IMR-90 (cell line): Measurements from ENCODE around the gene IFFO2. TPM values are rescaled to one million over a fixed set of nuclear protein-coding genes. Genes with fewer than 3 reads are reported as not detected.
A peak's percentile ranks its signal among the peaks of the same experiment; 100 is the strongest.

ENCODE experiments used
- ATAC-seq: fragments of 200-7000 bp; cut with Tn5 transposase; 2 replicates; pipeline ENCODE4 v1.9.1; 2020; ENCODE audit warnings: low read depth, mild to moderate bottlenecking, moderate library complexity
- BruUV-seq: library from RNA; stranded (reverse); fragments of 400-500 nt; replicated peaks from 2 replicates; lab custom pipeline; 2021; lab: Mats Ljungman, UMichigan
- CTCF ChIA-PET: fragments of 300-600 bp; formaldehyde crosslinking; extraction: SDS; loops from one replicate; lab custom pipeline; 2021; ENCODE audit warnings: antibody characterized with exemption; lab: Yijun Ruan, JAX
- POLR2A ChIA-PET: fragments of 300-600 bp; sonication (Branson Sonifier 250); formaldehyde crosslinking; loops from one replicate; lab custom pipeline; 2022; ENCODE audit warnings: antibody characterized with exemption; ENCODE audit not compliant: unreplicated experiment; lab: Charles Lee
- DNase-seq: peaks from one replicate; pipeline ENCODE4 v3.0.0; 2013
- H2AFZ ChIP-seq: replicated peaks from 2 replicates; pipeline ENCODE3; 2013; ENCODE audit warnings: low read length, mild to moderate bottlenecking; ENCODE audit not compliant: poor library complexity
- H2AK5ac ChIP-seq: 2 replicates; pipeline ENCODE4 v1.6.1; 2013; ENCODE audit warnings: low read depth, low read length, inconsistent platforms
- H2AK9ac ChIP-seq: replicated peaks from 2 replicates; pipeline ENCODE3; 2013; ENCODE audit warnings: mild to moderate bottlenecking, low read depth, low read length, moderate library complexity; ENCODE audit not compliant: poor library complexity
- H2BK120ac ChIP-seq: 2 replicates; pipeline ENCODE4 v1.6.1; 2013; ENCODE audit warnings: low read depth, low read length, inconsistent platforms
- H2BK15ac ChIP-seq: 3 replicates; pipeline ENCODE4 v1.6.1; 2013; ENCODE audit warnings: low read depth, low read length, inconsistent platforms
- H2BK20ac ChIP-seq: 2 replicates; pipeline ENCODE4 v1.6.1; 2013; ENCODE audit warnings: low read depth, mild to moderate bottlenecking, inconsistent platforms, low read length, moderate library complexity
- H2BK5ac ChIP-seq: 2 replicates; pipeline ENCODE4 v1.6.1; 2013; ENCODE audit warnings: mild to moderate bottlenecking, low read depth, low read length, inconsistent platforms; ENCODE audit not compliant: poor library complexity, severe bottlenecking
- H3K14ac ChIP-seq: replicated peaks from 2 replicates; pipeline ENCODE4 v1.6.1; 2013; ENCODE audit warnings: low read depth, low read length, inconsistent platforms
- H3K18ac ChIP-seq: 2 replicates; pipeline ENCODE4 v1.6.1; 2013; ENCODE audit warnings: low read depth, low read length, control low read depth
- H3K23ac ChIP-seq: 2 replicates; pipeline ENCODE4 v1.6.1; 2013; ENCODE audit warnings: low read depth, low read length, inconsistent platforms
- H3K27ac ChIP-seq: 2 replicates; pipeline ENCODE4 v1.5.1; 2013; ENCODE audit warnings: mild to moderate bottlenecking, control low read depth, low read length; ENCODE audit not compliant: insufficient read depth
- H3K27me3 ChIP-seq: 2 replicates; pipeline ENCODE4 v1.6.1; 2013; ENCODE audit warnings: low read length; ENCODE audit not compliant: control insufficient read depth, insufficient read depth
- H3K36me3 ChIP-seq: 2 replicates; pipeline ENCODE4 v1.6.1; 2013; ENCODE audit warnings: low read length, mixed read lengths; ENCODE audit not compliant: control insufficient read depth, insufficient read depth
- H3K4ac ChIP-seq: 2 replicates; pipeline ENCODE4 v1.6.1; 2013; ENCODE audit warnings: low read depth, low read length, inconsistent platforms
- H3K4me1 ChIP-seq: 2 replicates; pipeline ENCODE4 v1.6.1; 2013; ENCODE audit warnings: low read length, mixed read lengths; ENCODE audit not compliant: control insufficient read depth, insufficient read depth
- H3K4me2 ChIP-seq: 2 replicates; pipeline ENCODE4 v1.6.1; 2013; ENCODE audit warnings: low read depth, mild to moderate bottlenecking, control low read depth, low read length, moderate library complexity
- H3K4me3 ChIP-seq: 2 replicates; pipeline ENCODE4 v1.5.1; 2013; ENCODE audit warnings: low read depth, mild to moderate bottlenecking, control low read depth, low read length, moderate library complexity; ENCODE audit not compliant: insufficient read depth
- H3K56ac ChIP-seq: 2 replicates; pipeline ENCODE4 v1.6.1; 2013; ENCODE audit warnings: low read length, inconsistent platforms; ENCODE audit not compliant: insufficient read depth; ENCODE audit errors: extremely low read depth
- H3K79me1 ChIP-seq, 2 experiments: 2 replicates each; pipeline ENCODE4 v1.6.1; 2013; ENCODE audit warnings: low read length in 2 of 2, inconsistent platforms in 1 of 2, low read depth in 1 of 2
- H3K9ac ChIP-seq: 2 replicates; pipeline ENCODE4 v1.6.1; 2013; ENCODE audit warnings: low read depth, low read length, control low read depth
- H3K9me1 ChIP-seq: 2 replicates; pipeline ENCODE4 v1.6.1; 2013; ENCODE audit warnings: low read length, inconsistent platforms; ENCODE audit not compliant: insufficient read depth
- H3K9me3 ChIP-seq: 2 replicates; pipeline ENCODE4 v1.6.1; 2013; ENCODE audit warnings: low read length; ENCODE audit not compliant: control insufficient read depth, insufficient read depth
- H4K20me1 ChIP-seq: 2 replicates; pipeline ENCODE4 v1.6.1; 2013; ENCODE audit warnings: low read length, inconsistent platforms; ENCODE audit not compliant: insufficient read depth
- H4K5ac ChIP-seq: 2 replicates; pipeline ENCODE4 v1.6.1; 2013; ENCODE audit warnings: mild to moderate bottlenecking, low read depth, low read length, control low read depth
- H4K8ac ChIP-seq, 2 experiments: 2 replicates each; pipeline ENCODE4 v1.6.1; 2013; ENCODE audit warnings: low read depth in 2 of 2, low read length in 2 of 2, control low read depth in 1 of 2, inconsistent platforms in 1 of 2
- H4K91ac ChIP-seq: 2 replicates; pipeline ENCODE4 v1.6.1; 2013; ENCODE audit warnings: low read depth, low read length, inconsistent platforms; ENCODE audit not compliant: insufficient read depth
- CEBPB ChIP-seq: IDR thresholded peaks from 2 replicates; pipeline ENCODE4 v1.6.1; 2012; ENCODE audit warnings: low read depth, low read length, improper control_type of control experiment
- CHD1 ChIP-seq: IDR thresholded peaks from 2 replicates; pipeline ENCODE4 v1.6.1; 2012; ENCODE audit warnings: low read depth, low read length, improper control_type of control experiment
- FOS ChIP-seq: fragments of 150-350 bp; IDR thresholded peaks from 2 replicates; pipeline ENCODE4 v1.6.1; 2016; ENCODE audit warnings: low read depth, low read length
- MAFK ChIP-seq: IDR thresholded peaks from 2 replicates; pipeline ENCODE4 v1.6.1; 2012; ENCODE audit warnings: low read depth, low read length, improper control_type of control experiment
- MXI1 ChIP-seq: IDR thresholded peaks from 2 replicates; pipeline ENCODE4 v1.6.1; 2012; ENCODE audit warnings: low read depth, mild to moderate bottlenecking, low read length, moderate library complexity, borderline replicate concordance
- POLR2A ChIP-seq: IDR thresholded peaks from 2 replicates; pipeline ENCODE4 v1.6.1; 2012; ENCODE audit warnings: mild to moderate bottlenecking, low read depth, low read length
- RAD21 ChIP-seq: IDR thresholded peaks from 2 replicates; pipeline ENCODE4 v1.6.1; 2012; ENCODE audit warnings: low read length, improper control_type of control experiment
- RCOR1 ChIP-seq: IDR thresholded peaks from 2 replicates; pipeline ENCODE4 v1.6.1; 2012; ENCODE audit warnings: mild to moderate bottlenecking, low read length, improper control_type of control experiment; ENCODE audit not compliant: insufficient replicate concordance
- RFX5 ChIP-seq: IDR thresholded peaks from 2 replicates; pipeline ENCODE4 v1.8.0; 2012; ENCODE audit warnings: low read depth, mild to moderate bottlenecking, low read length, moderate library complexity
- USF2 ChIP-seq: fragments of 150-350 bp; IDR thresholded peaks from 2 replicates; pipeline ENCODE4 v1.6.1; 2017; ENCODE audit warnings: mild to moderate bottlenecking, antibody characterized with exemption, low read length, low read depth
- WGBS, 2 experiments: methylation state at CpG; one replicate each; pipeline versions ENCODE4 v1.1.5 to v1.1.7; 2013; ENCODE audit warnings: missing lambda C conversion rate in 2 of 2; ENCODE audit not compliant: insufficient read length in 1 of 2; ENCODE audit errors: extremely low coverage in 2 of 2; 5-methylcytosine and 5-hydroxymethylcytosine counted together
- dilution Hi-C: fragments of 300-500 bp; cut with HindIII; formaldehyde crosslinking; loops from one replicate; pipeline ENCODE4 v1.14.3; 2018; ENCODE audit warnings: low sequenced_read_pairs; ENCODE audit not compliant: unreplicated experiment
- in situ Hi-C: fragments of 300-500 bp; cut with MboI; formaldehyde crosslinking; loops from 3 replicates; pipeline ENCODE4 v1.14.3; 2019; ENCODE audit warnings: low sequenced_read_pairs, inconsistent platforms, mixed read lengths
- intact Hi-C: fragments of 100-400 bp; cut with micrococcal nuclease; formaldehyde crosslinking; loops from 2 replicates; pipeline ENCODE4 v1.10.0; 2022
- polyA plus RNA-seq, 3 experiments: library from polyadenylated mRNA; depleted of rRNA; stranded (reverse); fragments of >200 nt; gene quantifications; 2 replicates each; pipeline ENCODE4 v1.2.3, GENCODE V29; 2012; ENCODE audit warnings: low replicate concordance in 1 of 3
- total RNA-seq: library from RNA; depleted of rRNA; stranded (reverse); fragments of >200 nt; gene quantifications from 2 replicates; pipeline ENCODE4 v1.2.3, GENCODE V29; 2012

The IFFO2 gene
- total and polyA plus RNA-seq, 2 of the 4 experiments (the other 2 are of a cell fraction), result 14.5 to 18.2 TPM

DNA sequence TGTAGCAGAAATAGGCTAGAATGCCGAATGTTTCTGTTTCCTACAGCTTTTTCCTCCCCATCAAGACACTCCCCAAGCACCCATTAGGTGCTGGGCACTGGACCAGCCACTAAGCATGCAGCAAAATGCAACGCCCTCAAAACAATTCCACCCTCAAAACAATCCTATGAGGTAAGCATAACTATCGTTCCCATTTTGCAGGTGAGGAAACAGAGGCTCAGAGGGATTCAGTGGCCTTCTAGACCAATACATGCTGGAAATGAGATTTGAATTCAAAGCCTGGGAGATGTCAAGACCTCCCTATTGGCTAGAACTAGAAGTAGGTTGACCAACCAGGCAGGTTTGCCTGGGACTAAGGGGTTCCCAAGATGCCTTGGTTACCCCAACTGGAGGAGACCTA is 43.9 kb downstream of the IFFO2 start:
- Histone ChIP-seq H3K23ac (no peak overlapping the region), H2AK9ac (peak overlapping the region; percentile 81), H2BK15ac (no peak overlapping the region), H4K8ac (peak overlapping the region in 1 of 2 experiments; percentile 72; a peak in 1 of 4 replicates), H2AK5ac (peak overlapping the region; percentile 77; the same call in 1 of the 2 replicates), H4K20me1 (0 out of 2 replicates have a peak, but pooled peaks cover 5% of the 10 kb centered on the region), H2BK5ac (no peak overlapping the region), H4K5ac (no peak overlapping the region), H3K36me3 (peaks cover 37% of the 10 kb centered on the region), H2AFZ (peak overlapping the region; percentile 94), H3K4ac (peak overlapping the region; percentile 44; the same call in 1 of the 2 replicates), H3K9me1 (no peaks in the 10 kb centered on the region), H3K4me3 (no peak overlapping the region), H2BK20ac (no peak overlapping the region), H3K14ac (0 out of 2 replicates have a peak overlapping the region, but pooled peaks have one; percentile 10), H3K4me1 (peaks cover 4% of the 10 kb centered on the region; the same call in 1 of the 2 replicates), H4K91ac (no peak overlapping the region), H3K9me3 (no peaks in the 10 kb centered on the region), H2BK120ac (no peak overlapping the region), H3K27ac (no peak overlapping the region), H3K4me2 (no peak overlapping the region), H3K9ac (no peak overlapping the region), H3K18ac (no peak overlapping the region), H3K79me1 (peaks cover 10 to 32% of the 10 kb centered on the region in 2 experiments; a peak in 3 of 4 replicates), H3K56ac (no peak overlapping the region), H3K27me3 (no peaks in the 10 kb centered on the region)
- dilution Hi-C loops, result no loop called here
- in situ Hi-C loops, result loop anchor here (5.0 kb wide), 1 partner anchor 170 kb away; no protein-coding TSS in a partner anchor
- no peak for ATAC-seq
- intact Hi-C loops, result loop anchor here (2.0 to 5.0 kb wide), 2 partner anchors 100 to 328 kb away; no protein-coding TSS in a partner anchor
- TF ChIP-seq RCOR1, result no peak
- no peak for TF ChIP-seq RAD21
- TF ChIP-seq MXI1, result no peak
- no peak for TF ChIP-seq USF2
- TF ChIP-seq CHD1, result no peak
- no peak for TF ChIP-seq CEBPB
- TF ChIP-seq MAFK, result no peak
- no peak for TF ChIP-seq FOS
- no peak for TF ChIP-seq RFX5
- no peak for TF ChIP-seq POLR2A
- CTCF ChIA-PET, result interaction anchor here (0.6 to 2.3 kb wide), 26 partner anchors 9 to 185 kb away, joined by 3 to 16 read pairs (median 6); partner anchors contain the start of gene ALDH4A1
- BruUV-seq, result no TSS peak
- POLR2A ChIA-PET, result no interaction called here
- DNase-seq, result no peak
- no CpG with 5 or more reads among the region's 3 CpGs for WGBS, 2 experiments
